HG03175 (cell line): ENCODE results near the gene IFT172.
"Not testable (repeated sequence)": the region's sequence is repeated elsewhere in the genome, so short reads cannot be mapped to it uniquely, and the experiment has no call there.

ENCODE experiments used
- ATAC-seq: cut with Tn5 transposase; IDR thresholded peaks from one replicate; pipeline ENCODE4 v1.9.1; 2021; ENCODE audit warnings: mild to moderate bottlenecking, moderate library complexity; ENCODE audit not compliant: unreplicated experiment

IFT172 gene

GRCh38 chr2:27428213-27428977, 61.1 kb downstream of the IFT172 start, which contains the start of gene NRBP1:
NRBP1 (plus strand) TSS chr2:27428631; CDS start chr2:27433274, 4,643 bp downstream.
- ATAC-seq = peak; percentile 93

GRCh38 chr2:27427863-27428212, 61.7 kb downstream of the IFT172 start:
- ATAC-seq = no peak

- ATAC-seq = not testable (repeated sequence)
Measured at GRCh38 chr2:27425039-27425438, 64.5 kb downstream of the IFT172 start.

- no peak for ATAC-seq
Measured at GRCh38 chr2:27422958-27423357, 66.6 kb downstream of the IFT172 start.

GRCh38 chr2:27421660-27422250, 67.8 kb downstream of the IFT172 start:
- no peak for ATAC-seq

- ATAC-seq = no peak
Measured at GRCh38 chr2:27420996-27421395, 68.5 kb downstream of the IFT172 start.

GRCh38 chr2:27416151-27416550, 73.4 kb downstream of the IFT172 start:
- ATAC-seq = no peak

- no peak for ATAC-seq
Measured at GRCh38 chr2:27412419-27413152, 77.0 kb downstream of the IFT172 start.

- peak; percentile 95 for ATAC-seq
Measured at GRCh38 chr2:27409321-27410073, 80.0 kb downstream of the IFT172 start, which contains the start of gene PPM1G. PPM1G (minus strand) TSS chr2:27409591; CDS start chr2:27409422, 169 bp downstream.

- ATAC-seq = peak; percentile 34
Measured at GRCh38 chr2:27408601-27409320, 80.8 kb downstream of the IFT172 start.

- no peak for ATAC-seq
Measured at GRCh38 chr2:27407798-27408491, 81.6 kb downstream of the IFT172 start.

GRCh38 chr2:27400348-27401135, 89.0 kb downstream of the IFT172 start:
- ATAC-seq = no peak

GRCh38 chr2:27398962-27399361, 90.6 kb downstream of the IFT172 start:
- no peak for ATAC-seq
